Urothelium cell line (cell line): ENCODE results near the gene MYBBP1A.

Experiments
- DNase-seq: peaks from one replicate; pipeline ENCODE4 v3.0.0; 2011; ENCODE audit warnings: low spot score, mixed read lengths
- FAIRE-seq: peaks from 2 replicates; lab custom pipeline; 2011; peaks lifted over from hg19 to GRCh38; lab: Jason Lieb, UNC

Gene MYBBP1A

GRCh38 chr17:4574448-4575045 is 19.4 kb upstream of the MYBBP1A start:
- FAIRE-seq, result no peak
- DNase-seq, result no peak

- no peak for DNase-seq
- FAIRE-seq, result no peak
Observed at GRCh38 chr17:4573669-4574068, 18.5 kb upstream of the MYBBP1A start.

GRCh38 chr17:4573115-4573514 is 17.9 kb upstream of the MYBBP1A start:
- no peak for FAIRE-seq
- DNase-seq, result no peak

GRCh38 chr17:4572131-4572530 is 16.9 kb upstream of the MYBBP1A start:
- no peak for FAIRE-seq
- DNase-seq, result no peak

GRCh38 chr17:4569591-4569990 is 14.4 kb upstream of the MYBBP1A start:
- DNase-seq, result no peak
- no peak for FAIRE-seq

GRCh38 chr17:4566785-4567184 is 11.6 kb upstream of the MYBBP1A start:
- FAIRE-seq (no peak), DNase-seq (peak; percentile 59)

- FAIRE-seq, result no peak
- DNase-seq, result peak; percentile 65
Observed at GRCh38 chr17:4565209-4566141, 10.3 kb upstream of the MYBBP1A start.

GRCh38 chr17:4562015-4562969 is 7.1 kb upstream of the MYBBP1A start:
- FAIRE-seq, result no peak

GRCh38 chr17:4560837-4561256 is 5.7 kb upstream of the MYBBP1A start:
- DNase-seq (no peak), FAIRE-seq (no peak)

More at GRCh38 chr17:4562015-4562969, 7.1 kb upstream of the MYBBP1A start:
- DNase-seq, result no peak

- no peak for DNase-seq
- no peak for FAIRE-seq
Observed at GRCh38 chr17:4560421-4560820, 5.2 kb upstream of the MYBBP1A start, which contains the start of gene GGT6. GGT6 (minus strand) TSS chr17:4560577; CDS start chr17:4560521, 56 bp downstream.

GRCh38 chr17:4559966-4560365 is 4.8 kb upstream of the MYBBP1A start:
- FAIRE-seq (no peak), DNase-seq (no peak)

- FAIRE-seq (no peak), DNase-seq (no peak)
Observed at GRCh38 chr17:4559139-4559791, 4.1 kb upstream of the MYBBP1A start.

GRCh38 chr17:4558347-4558971 is 3.3 kb upstream of the MYBBP1A start:
- no peak for FAIRE-seq
- DNase-seq, result no peak

GRCh38 chr17:4557626-4558346 is 2.6 kb upstream of the MYBBP1A start:
- DNase-seq (no peak), FAIRE-seq (no peak)

- FAIRE-seq, result no peak
- no peak for DNase-seq
Observed at GRCh38 chr17:4556996-4557395, 1.8 kb upstream of the MYBBP1A start.

- no peak for FAIRE-seq
- no peak for DNase-seq
Observed at GRCh38 chr17:4555873-4556759, 932 bp upstream of the MYBBP1A start.

- DNase-seq (no peak), FAIRE-seq (no peak)
Observed at GRCh38 chr17:4554441-4554996, 665 bp downstream of the MYBBP1A start.

GRCh38 chr17:4553669-4554068 is 1.5 kb downstream of the MYBBP1A start:
- no peak for DNase-seq
- no peak for FAIRE-seq
